DOHH2 (cell line): ENCODE data around the gene KRTAP6-2.

ENCODE experiments used
- H3F3A ChIP-seq: fragments of 200-600 bp; sonication (generic), shearing (Covaris generic); 2 replicates; pipeline ENCODE4 v1.6.0; 2016; ENCODE audit warnings: antibody characterized with exemption, mild to moderate bottlenecking; ENCODE audit not compliant: control insufficient read depth, insufficient read depth
- H3K27ac ChIP-seq: fragments of 200-600 bp; sonication (generic); 2 replicates; pipeline ENCODE4 v1.5.1; 2014; ENCODE audit warnings: low read depth, mild to moderate bottlenecking, low read length, moderate library complexity
- H3K27me3 ChIP-seq: fragments of 200-600 bp; sonication (generic); 2 replicates; pipeline ENCODE4 v1.6.1; 2014; ENCODE audit warnings: mild to moderate bottlenecking, low read length, mixed read lengths; ENCODE audit not compliant: control insufficient read depth
- H3K36me3 ChIP-seq: fragments of 200-600 bp; sonication (generic); 2 replicates; pipeline ENCODE4 v1.6.1; 2014; ENCODE audit warnings: mild to moderate bottlenecking, low read length, moderate library complexity, mixed read lengths; ENCODE audit not compliant: control insufficient read depth
- H3K4me1 ChIP-seq: fragments of 200-600 bp; sonication (generic); 2 replicates; pipeline ENCODE4 v1.6.1; 2014; ENCODE audit warnings: mild to moderate bottlenecking, low read length, mixed read lengths; ENCODE audit not compliant: control insufficient read depth
- H3K4me2 ChIP-seq: fragments of 200-600 bp; sonication (generic); 2 replicates; pipeline ENCODE4 v1.6.0; 2014; ENCODE audit warnings: mild to moderate bottlenecking, low read length, moderate library complexity
- H3K4me3 ChIP-seq: fragments of 200-600 bp; sonication (generic); 2 replicates; pipeline ENCODE4 v1.5.1; 2014; ENCODE audit warnings: mild to moderate bottlenecking, low read length, mixed read lengths
- H3K79me2 ChIP-seq: fragments of 200-600 bp; sonication (generic); 2 replicates; pipeline ENCODE4 v1.6.1; 2014; ENCODE audit warnings: mild to moderate bottlenecking, low read length, mixed read lengths; ENCODE audit not compliant: control insufficient read depth
- H3K9me2 ChIP-seq: fragments of 200-600 bp; sonication (generic); replicated peaks from 2 replicates; pipeline ENCODE4 v1.6.1; 2014; ENCODE audit warnings: mild to moderate bottlenecking, low read length, mixed read lengths; ENCODE audit not compliant: control insufficient read depth
- H3K9me3 ChIP-seq: fragments of 200-600 bp; sonication (generic); 2 replicates; pipeline ENCODE4 v1.6.1; 2014; ENCODE audit warnings: antibody characterized with exemption, low read length, mixed read lengths; ENCODE audit not compliant: control insufficient read depth, insufficient read depth
- H4K20me1 ChIP-seq: fragments of 200-600 bp; sonication (generic); 2 replicates; pipeline ENCODE4 v1.6.0; 2014; ENCODE audit warnings: low read depth, mild to moderate bottlenecking, antibody characterized with exemption, low read length, moderate library complexity; ENCODE audit not compliant: control insufficient read depth, insufficient read depth
- CTCF ChIP-seq: fragments of 200-600 bp; sonication (generic); IDR thresholded peaks from one replicate; pipeline ENCODE4 v1.5.1; 2014; ENCODE audit warnings: antibody characterized with exemption, mild to moderate bottlenecking, low read depth, low read length; ENCODE audit not compliant: poor library complexity, severe bottlenecking
- EZH2phosphoT487 ChIP-seq: fragments of 200-600 bp; sonication (generic); IDR thresholded peaks from 2 replicates; pipeline ENCODE4 v1.6.1; 2017; ENCODE audit warnings: borderline replicate concordance, mild to moderate bottlenecking, antibody characterized with exemption, low read length, moderate library complexity, mixed read lengths

Gene KRTAP6-2

GRCh38 chr21:30598802-30599201 is at the start of gene KRTAP6-2:
Gene KRTAP6-2 (minus strand): TSS chr21:30598902. CDS start chr21:30598874, 28 bp downstream.
- Histone ChIP-seq H3K4me1 (no peaks in the 10 kb centered on the region), H3K9me2 (no peaks in the 10 kb centered on the region), H3K27me3 (no peaks in the 10 kb centered on the region), H3K9me3 (no peaks in the 10 kb centered on the region), H3K27ac (no peak within 1 kb of the TSS), H3K36me3 (no peaks in the 10 kb centered on the region), H4K20me1 (no peaks in the 10 kb centered on the region), H3F3A (no peaks in the 10 kb centered on the region), H3K4me2 (no peak within 1 kb of the TSS), H3K4me3 (no peak within 1 kb of the TSS), H3K79me2 (no peaks in the 10 kb centered on the region)
- TF ChIP-seq EZH2phosphoT487 = no peak
- TF ChIP-seq CTCF = no peak

- H3F3A ChIP-seq = no peaks in the 10 kb centered on the region
- no peaks in the 10 kb centered on the region for H3K9me3 ChIP-seq
- H3K4me2 ChIP-seq = no peak overlapping the region
- H3K36me3 ChIP-seq = no peaks in the 10 kb centered on the region
- H3K4me1 ChIP-seq = no peaks in the 10 kb centered on the region
- TF ChIP-seq CTCF = no peak
- H3K27ac ChIP-seq = no peak overlapping the region
- no peak overlapping the region for H3K4me3 ChIP-seq
- no peaks in the 10 kb centered on the region for H4K20me1 ChIP-seq
- no peaks in the 10 kb centered on the region for H3K79me2 ChIP-seq
- H3K27me3 ChIP-seq = no peaks in the 10 kb centered on the region
- no peaks in the 10 kb centered on the region for H3K9me2 ChIP-seq
Measured at GRCh38 chr21:30646904-30647414, 48.3 kb upstream of the KRTAP6-2 start.

- Histone ChIP-seq H3K27ac (no peak within 1 kb of the TSS), H3K9me2 (no peaks in the 10 kb centered on the region), H3K79me2 (no peaks in the 10 kb centered on the region), H3K4me2 (no peak within 1 kb of the TSS), H3K4me1 (no peaks in the 10 kb centered on the region), H3F3A (no peaks in the 10 kb centered on the region), H4K20me1 (no peaks in the 10 kb centered on the region), H3K27me3 (no peaks in the 10 kb centered on the region), H3K36me3 (no peaks in the 10 kb centered on the region), H3K4me3 (no peak within 1 kb of the TSS), H3K9me3 (no peaks in the 10 kb centered on the region)
- TF ChIP-seq CTCF = no peak
- TF ChIP-seq EZH2phosphoT487 = no peak
Measured at GRCh38 chr21:30642564-30642963, 43.9 kb upstream of the KRTAP6-2 start, which contains the start of gene KRTAP20-3. Gene KRTAP20-3 (plus strand): TSS chr21:30642864.

GRCh38 chr21:30638686-30639085 is 40.0 kb upstream of the KRTAP6-2 start:
- Histone ChIP-seq H3K79me2 (no peaks in the 10 kb centered on the region), H3K9me2 (no peaks in the 10 kb centered on the region), H3K27me3 (no peaks in the 10 kb centered on the region), H3K4me1 (no peaks in the 10 kb centered on the region), H3F3A (no peaks in the 10 kb centered on the region), H3K4me3 (no peak overlapping the region), H3K27ac (no peak overlapping the region), H3K36me3 (no peaks in the 10 kb centered on the region), H3K9me3 (no peaks in the 10 kb centered on the region), H3K4me2 (no peak overlapping the region), H4K20me1 (no peaks in the 10 kb centered on the region)
- TF ChIP-seq CTCF (no peak), EZH2phosphoT487 (no peak)
